A673 (cell line): ENCODE results near the gene COL13A1. TPM values are rescaled to one million over a fixed set of nuclear protein-coding genes. Genes with fewer than 3 reads are reported as not detected.

Experiments used
- BruUV-seq: library from RNA; stranded (reverse); fragments of 400-500 nt; replicated peaks from 2 replicates; lab custom pipeline; 2021; lab: Mats Ljungman, UMichigan
- CTCF ChIA-PET: fragments of 300-600 bp; sonication (Branson Sonifier 250); formaldehyde crosslinking; loops from one replicate; lab custom pipeline; 2022; ENCODE audit warnings: antibody characterized with exemption; lab: Charles Lee
- POLR2A ChIA-PET: fragments of 300-600 bp; sonication (Branson Sonifier 250); formaldehyde crosslinking; loops from one replicate; lab custom pipeline; 2022; ENCODE audit warnings: antibody characterized with exemption; ENCODE audit not compliant: low non-redundant PET; lab: Charles Lee
- DNase-seq: peaks from one replicate; pipeline ENCODE4 v3.0.0-alpha.2; 2015; ENCODE audit warnings: low spot score
- H3K27ac ChIP-seq: fragments of 200-600 bp; sonication (generic); 2 replicates; pipeline ENCODE4 v1.5.1; 2016; ENCODE audit warnings: mixed run types, low read depth, mild to moderate bottlenecking, mixed read lengths, antibody characterized with exemption, low read length; ENCODE audit not compliant: poor library complexity, severe bottlenecking
- H3K27me3 ChIP-seq: fragments of 200-600 bp; sonication (generic); replicated peaks from 2 replicates; pipeline ENCODE4 v1.6.1; 2017; ENCODE audit warnings: mixed run types, low read depth, mild to moderate bottlenecking, mixed read lengths, antibody characterized with exemption, low read length; ENCODE audit not compliant: insufficient read depth, poor library complexity
- H3K36me3 ChIP-seq: fragments of 200-600 bp; sonication (generic); 2 replicates; pipeline ENCODE4 v1.6.1; 2016; ENCODE audit warnings: mixed run types, mild to moderate bottlenecking, mixed read lengths, antibody characterized with exemption, low read length; ENCODE audit not compliant: insufficient read depth, poor library complexity, severe bottlenecking
- H3K4me1 ChIP-seq: fragments of 200-600 bp; sonication (generic); 2 replicates; pipeline ENCODE4 v1.6.1; 2017; ENCODE audit warnings: mixed run types, mild to moderate bottlenecking, mixed read lengths, antibody characterized with exemption, low read length; ENCODE audit not compliant: insufficient read depth, poor library complexity, severe bottlenecking
- H3K4me3 ChIP-seq: fragments of 200-600 bp; sonication (generic); 2 replicates; pipeline ENCODE4 v1.5.1; 2016; ENCODE audit warnings: low read depth, mixed run types, mild to moderate bottlenecking, mixed read lengths, low read length; ENCODE audit not compliant: poor library complexity, severe bottlenecking
- H3K9me3 ChIP-seq: fragments of 200-600 bp; sonication (generic); 2 replicates; pipeline ENCODE4 v1.6.1; 2016; ENCODE audit warnings: mixed run types, low read depth, mild to moderate bottlenecking, mixed read lengths, antibody characterized with exemption, low read length; ENCODE audit not compliant: poor library complexity, severe bottlenecking
- EZH2 ChIP-seq: fragments of 200-600 bp; sonication (generic); IDR thresholded peaks from 2 replicates; pipeline ENCODE4 v1.6.1; 2017; ENCODE audit warnings: borderline replicate concordance, low read depth, mild to moderate bottlenecking, mixed read lengths, antibody characterized with exemption, low read length; ENCODE audit not compliant: poor library complexity, severe bottlenecking
- intact Hi-C: fragments of 100-400 bp; cut with micrococcal nuclease; formaldehyde crosslinking; loops from one replicate; pipeline ENCODE4 v1.10.0; 2022; ENCODE audit not compliant: unreplicated experiment
- total RNA-seq: library from RNA; stranded (reverse); gene quantifications from 2 replicates; pipeline ENCODE4 v1.2.3, GENCODE V29; 2021
- TF ChIP-seq, protein P1 (sequence below): fragments of 300-800, 200-600 bp; sonication (generic); conservative IDR thresholded peaks from 2 replicates; pipeline ENCODE4 v1.5.1; 2017; ENCODE audit warnings: low read depth, mild to moderate bottlenecking, antibody characterized with exemption, low read length, moderate library complexity, mixed read lengths

COL13A1 gene
- total RNA-seq, 1 experiment from 2014 or later: 2.0 TPM

DNA sequence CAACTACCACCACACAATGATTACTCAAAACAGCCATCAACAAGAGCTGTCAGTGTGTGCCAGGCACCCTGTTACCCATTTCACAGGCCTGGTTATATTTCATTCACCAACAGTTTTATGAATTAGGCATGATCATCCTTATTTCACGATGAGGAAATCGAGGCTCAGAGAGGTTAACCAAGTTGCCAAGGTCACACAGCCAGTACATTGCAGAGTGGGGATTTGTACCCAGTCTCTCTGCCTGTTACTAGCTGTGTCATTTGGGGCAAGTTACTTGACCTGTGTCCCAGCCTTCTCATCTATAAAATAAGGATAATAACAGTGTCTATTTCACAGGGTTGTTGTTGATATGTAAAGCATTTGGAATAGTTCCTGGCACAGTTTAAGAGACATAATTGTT lies 97.2 kb downstream of the COL13A1 start:
- H3K4me3 ChIP-seq: no peak overlapping the region
- H3K27me3 ChIP-seq: no peaks in the 10 kb centered on the region
- H3K9me3 ChIP-seq: no peaks in the 10 kb centered on the region
- TF ChIP-seq, protein P1, sequence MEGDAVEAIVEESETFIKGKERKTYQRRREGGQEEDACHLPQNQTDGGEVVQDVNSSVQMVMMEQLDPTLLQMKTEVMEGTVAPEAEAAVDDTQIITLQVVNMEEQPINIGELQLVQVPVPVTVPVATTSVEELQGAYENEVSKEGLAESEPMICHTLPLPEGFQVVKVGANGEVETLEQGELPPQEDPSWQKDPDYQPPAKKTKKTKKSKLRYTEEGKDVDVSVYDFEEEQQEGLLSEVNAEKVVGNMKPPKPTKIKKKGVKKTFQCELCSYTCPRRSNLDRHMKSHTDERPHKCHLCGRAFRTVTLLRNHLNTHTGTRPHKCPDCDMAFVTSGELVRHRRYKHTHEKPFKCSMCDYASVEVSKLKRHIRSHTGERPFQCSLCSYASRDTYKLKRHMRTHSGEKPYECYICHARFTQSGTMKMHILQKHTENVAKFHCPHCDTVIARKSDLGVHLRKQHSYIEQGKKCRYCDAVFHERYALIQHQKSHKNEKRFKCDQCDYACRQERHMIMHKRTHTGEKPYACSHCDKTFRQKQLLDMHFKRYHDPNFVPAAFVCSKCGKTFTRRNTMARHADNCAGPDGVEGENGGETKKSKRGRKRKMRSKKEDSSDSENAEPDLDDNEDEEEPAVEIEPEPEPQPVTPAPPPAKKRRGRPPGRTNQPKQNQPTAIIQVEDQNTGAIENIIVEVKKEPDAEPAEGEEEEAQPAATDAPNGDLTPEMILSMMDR: no peak
- no peak for TF ChIP-seq EZH2
- H3K27ac ChIP-seq: no peak overlapping the region
- no TSS peak for BruUV-seq
- peaks cover 13% of the 10 kb centered on the region for H3K4me1 ChIP-seq
- no peak for DNase-seq
- intact Hi-C loops: no loop called here
- no peaks in the 10 kb centered on the region for H3K36me3 ChIP-seq
- POLR2A ChIA-PET: no interaction called here
- CTCF ChIA-PET: interaction anchor here (0.6 kb wide), 1 partner anchor 46 kb away, joined by 3 read pairs; no protein-coding TSS in a partner anchor

DNA sequence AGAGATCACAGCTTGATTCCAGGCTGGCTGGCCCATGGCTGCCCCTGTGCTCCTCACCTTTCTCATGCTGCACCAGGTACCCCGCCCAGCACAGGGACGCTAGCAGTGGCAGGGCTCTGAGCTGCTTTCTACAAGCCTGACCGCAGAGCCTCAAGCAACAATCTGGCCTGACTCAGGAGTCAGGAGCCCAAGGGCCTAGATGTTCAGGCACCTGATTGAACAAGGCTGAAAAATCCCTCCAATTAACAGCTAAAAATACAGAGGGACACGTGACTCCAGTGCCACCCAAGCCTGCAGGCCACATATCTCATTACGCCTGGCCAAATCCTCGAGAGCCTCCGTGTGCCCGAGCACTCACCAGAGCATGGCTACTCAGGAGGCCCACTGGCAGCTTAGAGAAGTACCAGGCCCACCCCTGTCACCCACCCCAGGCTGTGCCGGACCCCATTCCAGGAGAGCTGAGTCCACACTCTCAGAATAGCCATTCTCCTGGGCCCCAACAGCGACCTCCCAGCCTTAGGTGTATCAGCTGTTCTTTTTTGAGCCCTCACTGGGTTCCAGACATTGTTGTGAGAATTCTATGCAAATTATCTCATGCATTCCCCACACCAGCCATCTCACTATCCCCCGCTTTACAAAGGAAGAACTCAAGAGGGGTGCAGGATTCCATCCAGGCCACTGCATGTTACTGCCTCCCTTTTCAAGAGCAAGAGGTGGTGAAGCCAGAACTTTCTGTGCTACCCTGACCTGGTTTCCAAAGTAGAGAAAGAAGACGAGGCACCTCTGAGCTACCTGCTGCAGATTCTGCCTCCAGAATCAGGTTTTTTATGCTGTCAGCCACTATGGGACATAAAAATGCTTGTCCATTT lies 98.3 kb downstream of the COL13A1 start:
- TF ChIP-seq, protein P1: no peak
- no peak for TF ChIP-seq EZH2
- BruUV-seq: no TSS peak

DNA sequence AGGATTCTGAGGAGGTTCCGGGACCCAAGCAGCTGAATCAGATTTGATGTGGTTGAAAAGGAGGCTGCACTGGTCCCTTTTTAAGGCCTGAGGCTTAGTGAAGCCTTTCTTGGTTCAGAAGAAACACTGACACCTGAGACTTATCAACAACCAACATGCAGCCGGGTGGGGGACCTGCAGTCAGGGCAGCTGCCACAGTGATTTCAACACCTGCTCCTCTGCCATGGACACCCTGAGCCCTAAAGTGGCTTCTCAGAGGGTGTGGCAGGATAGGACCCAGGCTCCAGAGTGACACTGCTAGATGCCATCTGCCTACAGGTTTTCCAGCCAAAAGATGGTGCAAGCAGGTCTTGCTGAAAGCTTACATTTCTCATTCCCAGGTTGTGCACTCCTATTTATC lies 99.3 kb downstream of the COL13A1 start:
- intact Hi-C loops: no loop called here
- no peaks in the 10 kb centered on the region for H3K36me3 ChIP-seq
- ChIA-PET CTCF (interaction anchor here (0.6 kb wide), 1 partner anchor 133 kb away, joined by 3 read pairs; no protein-coding TSS in a partner anchor), POLR2A (interaction anchor here (0.6 kb wide), 1 partner anchor 1482 kb away, joined by 3 read pairs; no protein-coding TSS in a partner anchor)
- H3K9me3 ChIP-seq: no peaks in the 10 kb centered on the region
- no peak overlapping the region for H3K4me3 ChIP-seq
- BruUV-seq: no TSS peak
- H3K4me1 ChIP-seq: peaks cover 7% of the 10 kb centered on the region
- TF ChIP-seq, protein P1: no peak
- no peak for TF ChIP-seq EZH2
- no peak for DNase-seq
- no peak overlapping the region for H3K27ac ChIP-seq
- no peaks in the 10 kb centered on the region for H3K27me3 ChIP-seq

More for the DNA sequence above, 98.3 kb downstream of the COL13A1 start:
- H3K27me3 ChIP-seq: no peaks in the 10 kb centered on the region
- intact Hi-C loops: no loop called here
- ChIA-PET POLR2A (no interaction called here), CTCF (interaction anchor here (1.4 kb wide), 1 partner anchor 15 kb away, joined by 3 read pairs; no protein-coding TSS in a partner anchor)
- no peak overlapping the region for H3K27ac ChIP-seq
- no peak overlapping the region for H3K4me3 ChIP-seq
- no peaks in the 10 kb centered on the region for H3K9me3 ChIP-seq
- peaks cover 13% of the 10 kb centered on the region for H3K4me1 ChIP-seq
- no peak for DNase-seq
- no peaks in the 10 kb centered on the region for H3K36me3 ChIP-seq
